SK-N-SH treated with all-trans-retinoic acid at 6 μM for 48 hours (cell line): ENCODE data around the gene MCM3.

Source experiments
- ATAC-seq: fragments of 200-7000 bp; cut with Tn5 transposase; 3 replicates; pipeline ENCODE4 v1.9.1; 2020; ENCODE audit warnings: mild to moderate bottlenecking, moderate library complexity
- ARNTL ChIP-seq: fragments of 450-650 bp; formaldehyde crosslinking; IDR thresholded peaks from 2 replicates; pipeline ENCODE4 v1.5.0; 2020; ENCODE audit warnings: low read depth, mild to moderate bottlenecking, moderate library complexity, borderline replicate concordance
- BACH2 ChIP-seq: fragments of 250-450 bp; sonication (Bioruptor Pico); IDR thresholded peaks from 2 replicates; pipeline ENCODE4 v1.9.0; 2021; ENCODE audit warnings: mild to moderate bottlenecking, borderline replicate concordance
- CSDC2 ChIP-seq: fragments of 250-450 bp; sonication (Bioruptor Pico); IDR thresholded peaks from 2 replicates; pipeline ENCODE4 v1.5.0; 2020; ENCODE audit warnings: mild to moderate bottlenecking, moderate library complexity
- ESRRG ChIP-seq: fragments of 250-450 bp; sonication (Bioruptor Pico); IDR thresholded peaks from 2 replicates; pipeline ENCODE4 v1.6.1; 2021; ENCODE audit warnings: mild to moderate bottlenecking
- GLIS3 ChIP-seq: fragments of 250-450 bp; sonication (Bioruptor Pico); IDR thresholded peaks from 2 replicates; pipeline ENCODE4 v1.5.0; 2020; ENCODE audit warnings: mild to moderate bottlenecking, moderate library complexity
- ISL1 ChIP-seq: fragments of 250-450 bp; sonication (Bioruptor Pico); IDR thresholded peaks from 2 replicates; pipeline ENCODE4 v2.1.2; 2022; ENCODE audit warnings: mild to moderate bottlenecking, moderate library complexity
- OSR1 ChIP-seq: fragments of 250-450 bp; sonication (Bioruptor Pico); IDR thresholded peaks from 2 replicates; pipeline ENCODE4 v1.8.0; 2022; ENCODE audit warnings: moderate library complexity, mild to moderate bottlenecking, inconsistent platforms
- PPARA ChIP-seq: fragments of 250-450 bp; sonication (Bioruptor Pico); IDR thresholded peaks from 2 replicates; pipeline ENCODE4 v1.5.0; 2020; ENCODE audit warnings: mild to moderate bottlenecking, borderline replicate concordance
- RARB ChIP-seq: fragments of 250-450 bp; sonication (Bioruptor Pico); IDR thresholded peaks from 2 replicates; pipeline ENCODE4 v1.8.0; 2021; ENCODE audit warnings: mild to moderate bottlenecking, moderate library complexity
- TCF4 ChIP-seq: fragments of 250-450 bp; sonication (Bioruptor Pico); IDR thresholded peaks from 2 replicates; pipeline ENCODE4 v1.8.0; 2021; ENCODE audit warnings: mild to moderate bottlenecking, moderate library complexity, borderline replicate concordance
- TOX ChIP-seq: fragments of 250-450 bp; sonication (Bioruptor Pico); IDR thresholded peaks from 2 replicates; pipeline ENCODE4 v1.8.0; 2021; ENCODE audit warnings: mild to moderate bottlenecking, moderate library complexity, borderline replicate concordance
- ZC3H10 ChIP-seq: fragments of 250-450 bp; sonication (Bioruptor Pico); IDR thresholded peaks from 2 replicates; pipeline ENCODE4 v1.5.1; 2021; ENCODE audit warnings: mild to moderate bottlenecking, moderate library complexity
- ZFP3 ChIP-seq: fragments of 250-450 bp; sonication (Bioruptor Pico); IDR thresholded peaks from 2 replicates; pipeline ENCODE4 v1.5.0; 2020; ENCODE audit warnings: mild to moderate bottlenecking, moderate library complexity
- ZNF565 ChIP-seq: fragments of 450-650 bp; formaldehyde crosslinking; conservative IDR thresholded peaks from 2 replicates; pipeline ENCODE4 v1.5.0; 2020; ENCODE audit warnings: low read depth, mild to moderate bottlenecking, moderate library complexity
- ZNF70 ChIP-seq: fragments of 450-650 bp; formaldehyde crosslinking; IDR thresholded peaks from 2 replicates; pipeline ENCODE4 v1.5.0; 2020; ENCODE audit warnings: mild to moderate bottlenecking, moderate library complexity
- ZNF8 ChIP-seq: fragments of 450-650 bp; formaldehyde crosslinking; IDR thresholded peaks from 2 replicates; pipeline ENCODE4 v1.5.0; 2020; ENCODE audit warnings: mild to moderate bottlenecking, moderate library complexity
- TF ChIP-seq, protein P1 (sequence below): fragments of 250-450 bp; sonication (Bioruptor Pico); IDR thresholded peaks from 2 replicates; pipeline ENCODE4 v1.8.0; 2020; ENCODE audit warnings: mild to moderate bottlenecking, moderate library complexity, borderline replicate concordance
- TF ChIP-seq, protein P2 (sequence below): fragments of 250-450 bp; sonication (Bioruptor Pico); IDR thresholded peaks from 2 replicates; pipeline ENCODE4 v1.5.0; 2020; ENCODE audit warnings: mild to moderate bottlenecking, moderate library complexity
- TF ChIP-seq, protein P3 (sequence below): fragments of 250-450 bp; sonication (Bioruptor Pico); IDR thresholded peaks from 2 replicates; pipeline ENCODE4 v1.5.1; 2021; ENCODE audit warnings: mild to moderate bottlenecking, moderate library complexity

Gene MCM3

DNA sequence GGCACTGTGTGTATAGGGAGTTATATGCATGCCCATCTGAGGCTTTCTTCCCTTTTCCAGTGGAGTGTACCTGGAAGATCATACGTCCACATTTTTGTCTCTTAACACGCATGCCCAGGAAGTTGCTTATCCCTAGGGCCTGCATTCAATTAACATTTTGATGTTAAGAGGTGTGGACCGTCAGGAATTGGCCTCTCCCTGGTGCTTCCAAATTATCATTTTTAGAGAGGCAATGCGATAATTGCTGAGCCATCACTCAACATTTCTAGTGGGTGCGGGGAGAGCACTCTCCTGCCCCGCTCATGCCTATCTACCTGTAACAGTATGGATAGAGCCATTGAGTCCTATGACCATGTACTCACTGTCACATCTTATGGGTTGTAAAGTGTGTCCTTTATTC lies 39.6 kb upstream of the MCM3 start:
- TF ChIP-seq ESRRG (CRISPR knock-in tag) (no peak), ZFP3 (no peak), CSDC2 (no peak), ISL1 (no peak), BACH2 (CRISPR knock-in tag) (no peak), ZNF8 (CRISPR knock-in tag) (no peak), ZNF70 (CRISPR knock-in tag) (no peak)
- TF ChIP-seq, protein P1, sequence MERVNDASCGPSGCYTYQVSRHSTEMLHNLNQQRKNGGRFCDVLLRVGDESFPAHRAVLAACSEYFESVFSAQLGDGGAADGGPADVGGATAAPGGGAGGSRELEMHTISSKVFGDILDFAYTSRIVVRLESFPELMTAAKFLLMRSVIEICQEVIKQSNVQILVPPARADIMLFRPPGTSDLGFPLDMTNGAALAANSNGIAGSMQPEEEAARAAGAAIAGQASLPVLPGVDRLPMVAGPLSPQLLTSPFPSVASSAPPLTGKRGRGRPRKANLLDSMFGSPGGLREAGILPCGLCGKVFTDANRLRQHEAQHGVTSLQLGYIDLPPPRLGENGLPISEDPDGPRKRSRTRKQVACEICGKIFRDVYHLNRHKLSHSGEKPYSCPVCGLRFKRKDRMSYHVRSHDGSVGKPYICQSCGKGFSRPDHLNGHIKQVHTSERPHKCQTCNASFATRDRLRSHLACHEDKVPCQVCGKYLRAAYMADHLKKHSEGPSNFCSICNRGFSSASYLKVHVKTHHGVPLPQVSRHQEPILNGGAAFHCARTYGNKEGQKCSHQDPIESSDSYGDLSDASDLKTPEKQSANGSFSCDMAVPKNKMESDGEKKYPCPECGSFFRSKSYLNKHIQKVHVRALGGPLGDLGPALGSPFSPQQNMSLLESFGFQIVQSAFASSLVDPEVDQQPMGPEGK (CRISPR knock-in tag): no peak
- ATAC-seq: no peak

DNA sequence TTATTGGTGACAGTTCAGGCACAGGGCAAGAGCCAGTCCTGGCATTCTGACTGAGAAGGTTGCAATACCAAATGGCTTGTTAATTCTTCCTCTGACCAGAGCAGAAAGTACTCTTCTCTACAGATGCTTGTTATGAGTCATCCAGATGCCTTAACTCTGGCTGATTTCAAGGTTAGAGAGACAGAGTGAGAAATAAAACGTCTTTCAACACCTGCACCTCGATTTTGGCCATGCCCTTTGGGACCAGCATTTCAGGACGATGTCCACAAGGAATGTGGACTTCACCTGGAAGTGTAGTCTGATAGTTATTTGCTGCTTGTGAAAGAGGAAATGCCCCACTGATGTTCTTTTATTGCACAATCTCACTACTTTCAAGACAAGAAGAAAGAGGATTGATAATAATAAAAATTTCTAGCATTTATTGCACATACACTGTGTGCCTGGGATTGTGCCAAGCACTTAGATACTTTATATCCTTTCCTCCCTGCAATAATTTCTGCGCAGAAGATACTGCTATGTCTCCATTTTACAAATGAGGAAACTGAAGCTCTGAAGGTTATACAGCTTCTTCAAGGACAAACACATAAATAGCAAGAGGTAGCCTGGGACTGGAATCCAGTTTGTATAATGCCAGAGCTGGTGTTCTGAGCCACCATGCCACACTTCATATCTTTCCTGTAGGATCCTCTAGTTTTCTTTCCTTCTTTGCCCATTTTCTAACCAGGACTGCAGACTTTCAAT lies 33.5 kb upstream of the MCM3 start:
- no peak for TF ChIP-seq ESRRG (CRISPR knock-in tag)
- TF ChIP-seq PPARA (CRISPR knock-in tag): no peak
- TF ChIP-seq ZNF70 (CRISPR knock-in tag): no peak
- TF ChIP-seq CSDC2: no peak
- TF ChIP-seq RARB (CRISPR knock-in tag): no peak
- TF ChIP-seq, protein P2, sequence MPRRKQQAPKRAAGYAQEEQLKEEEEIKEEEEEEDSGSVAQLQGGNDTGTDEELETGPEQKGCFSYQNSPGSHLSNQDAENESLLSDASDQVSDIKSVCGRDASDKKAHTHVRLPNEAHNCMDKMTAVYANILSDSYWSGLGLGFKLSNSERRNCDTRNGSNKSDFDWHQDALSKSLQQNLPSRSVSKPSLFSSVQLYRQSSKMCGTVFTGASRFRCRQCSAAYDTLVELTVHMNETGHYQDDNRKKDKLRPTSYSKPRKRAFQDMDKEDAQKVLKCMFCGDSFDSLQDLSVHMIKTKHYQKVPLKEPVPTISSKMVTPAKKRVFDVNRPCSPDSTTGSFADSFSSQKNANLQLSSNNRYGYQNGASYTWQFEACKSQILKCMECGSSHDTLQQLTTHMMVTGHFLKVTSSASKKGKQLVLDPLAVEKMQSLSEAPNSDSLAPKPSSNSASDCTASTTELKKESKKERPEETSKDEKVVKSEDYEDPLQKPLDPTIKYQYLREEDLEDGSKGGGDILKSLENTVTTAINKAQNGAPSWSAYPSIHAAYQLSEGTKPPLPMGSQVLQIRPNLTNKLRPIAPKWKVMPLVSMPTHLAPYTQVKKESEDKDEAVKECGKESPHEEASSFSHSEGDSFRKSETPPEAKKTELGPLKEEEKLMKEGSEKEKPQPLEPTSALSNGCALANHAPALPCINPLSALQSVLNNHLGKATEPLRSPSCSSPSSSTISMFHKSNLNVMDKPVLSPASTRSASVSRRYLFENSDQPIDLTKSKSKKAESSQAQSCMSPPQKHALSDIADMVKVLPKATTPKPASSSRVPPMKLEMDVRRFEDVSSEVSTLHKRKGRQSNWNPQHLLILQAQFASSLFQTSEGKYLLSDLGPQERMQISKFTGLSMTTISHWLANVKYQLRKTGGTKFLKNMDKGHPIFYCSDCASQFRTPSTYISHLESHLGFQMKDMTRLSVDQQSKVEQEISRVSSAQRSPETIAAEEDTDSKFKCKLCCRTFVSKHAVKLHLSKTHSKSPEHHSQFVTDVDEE: no peak
- TF ChIP-seq, protein P1 (CRISPR knock-in tag): no peak
- TF ChIP-seq BACH2 (CRISPR knock-in tag): no peak
- TF ChIP-seq, all 23 proteins: peak for 0
- peak; percentile 76 for ATAC-seq

DNA sequence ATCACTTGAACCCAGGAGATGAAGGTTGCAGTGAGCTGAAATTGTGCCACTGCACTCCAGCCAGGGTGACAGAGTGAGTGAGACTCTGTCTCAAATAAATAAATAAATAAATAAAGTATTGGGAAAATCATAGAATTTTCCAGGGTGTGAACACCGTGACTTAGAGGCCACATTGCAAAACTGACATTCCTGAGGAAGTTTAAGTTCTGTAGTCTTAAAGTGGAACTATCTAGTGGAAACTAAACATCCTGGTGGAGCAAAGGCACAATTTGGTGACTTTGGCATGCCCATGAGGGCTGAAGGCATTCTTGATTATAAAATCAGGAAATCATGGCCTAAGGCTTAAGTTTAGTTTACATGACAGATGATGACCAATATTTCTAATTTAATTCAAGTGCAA lies 32.7 kb upstream of the MCM3 start:
- TF ChIP-seq, protein P2: no peak
- TF ChIP-seq ARNTL (CRISPR knock-in tag) (no peak), GLIS3 (no peak), ZNF8 (CRISPR knock-in tag) (no peak), CSDC2 (no peak), OSR1 (CRISPR knock-in tag) (no peak), ZNF565 (no peak), ESRRG (CRISPR knock-in tag) (no peak), PPARA (CRISPR knock-in tag) (no peak), BACH2 (CRISPR knock-in tag) (no peak), TOX (no peak), ISL1 (no peak), RARB (CRISPR knock-in tag) (no peak), TCF4 (no peak), ZC3H10 (CRISPR knock-in tag) (no peak), ZFP3 (no peak)
- TF ChIP-seq, protein P1 (CRISPR knock-in tag): no peak
- TF ChIP-seq, protein P3, sequence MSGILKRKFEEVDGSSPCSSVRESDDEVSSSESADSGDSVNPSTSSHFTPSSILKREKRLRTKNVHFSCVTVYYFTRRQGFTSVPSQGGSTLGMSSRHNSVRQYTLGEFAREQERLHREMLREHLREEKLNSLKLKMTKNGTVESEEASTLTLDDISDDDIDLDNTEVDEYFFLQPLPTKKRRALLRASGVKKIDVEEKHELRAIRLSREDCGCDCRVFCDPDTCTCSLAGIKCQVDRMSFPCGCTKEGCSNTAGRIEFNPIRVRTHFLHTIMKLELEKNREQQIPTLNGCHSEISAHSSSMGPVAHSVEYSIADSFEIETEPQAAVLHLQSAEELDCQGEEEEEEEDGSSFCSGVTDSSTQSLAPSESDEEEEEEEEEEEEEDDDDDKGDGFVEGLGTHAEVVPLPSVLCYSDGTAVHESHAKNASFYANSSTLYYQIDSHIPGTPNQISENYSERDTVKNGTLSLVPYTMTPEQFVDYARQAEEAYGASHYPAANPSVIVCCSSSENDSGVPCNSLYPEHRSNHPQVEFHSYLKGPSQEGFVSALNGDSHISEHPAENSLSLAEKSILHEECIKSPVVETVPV (CRISPR knock-in tag): no peak
- ATAC-seq: no peak
